ENCODE results near the gene IVNS1ABP. TPM values are rescaled to one million over a fixed set of nuclear protein-coding genes. Genes with fewer than 3 reads are reported as not detected.

IVNS1ABP gene
- total and polyA plus RNA-seq, 10 of the 15 experiments (the other 5 are each of a cell fraction or from before 2014, with no cell fraction given) = 19.2 to 154 (median 43.9) TPM

DNA sequence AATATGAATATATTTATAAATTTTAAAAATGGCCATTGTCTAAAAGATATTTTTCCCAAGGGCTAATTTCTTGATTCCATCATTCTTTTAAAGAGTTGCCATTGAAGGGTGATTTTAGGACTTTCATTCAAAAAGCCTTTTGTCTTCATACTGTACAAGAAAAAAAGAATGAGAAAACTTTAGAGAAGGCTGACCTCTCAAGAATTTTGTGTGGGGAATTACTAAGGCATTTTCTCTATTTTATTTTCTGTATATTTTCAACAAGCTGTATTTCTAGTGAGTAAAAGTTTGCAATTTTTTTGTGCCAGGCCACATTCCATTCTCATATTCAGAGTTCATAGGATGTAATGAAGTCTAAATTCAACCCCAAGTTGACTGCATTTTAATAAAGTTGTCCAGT is 49.3 kb downstream of the IVNS1ABP start:
- no peaks in the 10 kb centered on the region for H3K79me2 ChIP-seq (ENCODE audit: control insufficient read depth, insufficient read depth, low read length)

DNA sequence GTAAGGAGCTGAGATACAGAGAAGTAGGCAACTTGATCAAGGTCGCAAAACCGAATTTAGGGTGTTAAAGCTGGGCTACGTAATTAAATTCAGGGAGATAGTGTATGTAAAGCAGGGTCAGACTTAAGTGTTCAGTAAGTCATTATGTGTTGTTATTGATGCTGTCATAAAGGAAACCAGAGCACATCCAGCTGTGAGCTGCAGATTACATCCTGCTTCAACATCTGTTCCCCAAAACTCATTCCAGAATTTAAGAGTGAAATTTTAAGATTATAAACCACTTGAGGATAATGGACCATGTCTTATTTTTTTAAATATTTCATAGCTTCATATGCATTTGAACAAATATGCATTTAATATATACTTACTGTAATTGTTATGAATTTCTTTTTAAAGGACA is 49.7 kb downstream of the IVNS1ABP start:
- WGBS (ENCODE audit: insufficient coverage, insufficient replicate concordance, low lambda C conversion rate, missing lambda C conversion rate) = 44% methylated on average over 3 of the region's 3 CpGs
- no peak for FAIRE-seq
- CTCF ChIA-PET = interaction anchor here (0.5 to 1.0 kb wide), 2 partner anchors 8 to 27 kb away, joined by 3 to 4 read pairs; no protein-coding TSS in a partner anchor

More for the DNA sequence above, 49.3 kb downstream of the IVNS1ABP start:
- ChIA-PET SMC1A (ENCODE audit: uncharacterized antibody, unreplicated experiment) (interaction anchor here (1.2 to 1.3 kb wide), 2 partner anchors 8 to 9 kb away, joined by 3 to 5 read pairs; no protein-coding TSS in a partner anchor), CTCF (interaction anchor here (0.5 to 1.0 kb wide), 2 partner anchors 9 to 28 kb away, joined by 3 to 4 read pairs; no protein-coding TSS in a partner anchor), RAD21 (ENCODE audit: unreplicated experiment) (no interaction called here), POLR2A (no interaction called here)
- Histone ChIP-seq H2AFZ (ENCODE audit: control insufficient read depth, low read depth, low read length) (no peak overlapping the region), H3K9me3 (replicated peaks; ENCODE audit: control insufficient read depth, insufficient read depth, low read length) (no peaks in the 10 kb centered on the region), H3K9ac (ENCODE audit: control insufficient read depth, insufficient read depth, low read length) (no peak overlapping the region), H3K4me3 (no peak overlapping the region), H3K36me3 (ENCODE audit: control insufficient read depth in 2 of 2, insufficient read depth in 2 of 2, low read length in 1 of 2) (no peaks in the 10 kb centered on the region), H3K27me3 (replicated peaks in 1 of 2; ENCODE audit: control insufficient read depth in 2 of 2, insufficient read depth in 2 of 2, low read length in 1 of 2) (no peaks in the 10 kb centered on the region), H3K4me1 (ENCODE audit: control insufficient read depth, insufficient read depth, low read length) (no peaks in the 10 kb centered on the region), H3K27ac (ENCODE audit: control insufficient read depth, insufficient read depth) (no peak overlapping the region), H4K20me1 (ENCODE audit: control insufficient read depth, insufficient read depth) (no peaks in the 10 kb centered on the region), H3K4me2 (ENCODE audit: control insufficient read depth, insufficient read depth) (no peak overlapping the region)
- no peak for FAIRE-seq
- TF ChIP-seq SUPT20H (IDR thresholded peaks at IDR 0.05; ENCODE audit: borderline replicate concordance, control insufficient read depth, low read depth, low read length) (no peak), LARP7 (IDR thresholded peaks at IDR 0.05) (no peak), CREM (IDR thresholded peaks at IDR 0.05; ENCODE audit: low read depth) (no peak)
- intact Hi-C loops (cut with micrococcal nuclease; ENCODE audit: unreplicated experiment) = no loop called here
- in situ Hi-C loops (cut with MboI) = no loop called here
- ATAC-seq = no peak
- BruUV-seq (replicated peaks) = no TSS peak
- DNase-seq (ENCODE audit: low read depth, low spot score) = no peak

More for the DNA sequence above, 49.7 kb downstream of the IVNS1ABP start:
- Histone ChIP-seq H3K36me3 (ENCODE audit: control insufficient read depth in 2 of 2, insufficient read depth in 2 of 2, low read length in 1 of 2) (no peaks in the 10 kb centered on the region), H3K9ac (ENCODE audit: control insufficient read depth, insufficient read depth, low read length) (no peak overlapping the region), H3K4me3 (no peak overlapping the region), H3K9me3 (replicated peaks; ENCODE audit: control insufficient read depth, insufficient read depth, low read length) (no peaks in the 10 kb centered on the region), H3K4me2 (ENCODE audit: control insufficient read depth, insufficient read depth) (no peak overlapping the region), H2AFZ (ENCODE audit: control insufficient read depth, low read depth, low read length) (no peak overlapping the region), H3K27me3 (replicated peaks in 1 of 2; ENCODE audit: control insufficient read depth in 2 of 2, insufficient read depth in 2 of 2, low read length in 1 of 2) (no peaks in the 10 kb centered on the region), H3K79me2 (ENCODE audit: control insufficient read depth, insufficient read depth, low read length) (no peaks in the 10 kb centered on the region), H3K4me1 (ENCODE audit: control insufficient read depth, insufficient read depth, low read length) (no peaks in the 10 kb centered on the region), H3K27ac (ENCODE audit: control insufficient read depth, insufficient read depth) (no peak overlapping the region), H4K20me1 (ENCODE audit: control insufficient read depth, insufficient read depth) (no peaks in the 10 kb centered on the region)
- no peak for TF ChIP-seq DPF2 (IDR thresholded peaks at IDR 0.05)
- TF ChIP-seq ZSCAN29 (IDR thresholded peaks at IDR 0.05) = no peak
- no peak for TF ChIP-seq BMI1 (IDR thresholded peaks at IDR 0.05; ENCODE audit: borderline replicate concordance)
- no peak for TF ChIP-seq IRF5 (IDR thresholded peaks at IDR 0.05; ENCODE audit: borderline replicate concordance)
- TF ChIP-seq TCF7 (IDR thresholded peaks at IDR 0.05; ENCODE audit: borderline replicate concordance) = no peak
- no peak for TF ChIP-seq SP1 (IDR thresholded peaks at IDR 0.05; ENCODE audit: low read depth, low read length)
- TF ChIP-seq SIN3A (IDR thresholded peaks at IDR 0.05; ENCODE audit: low read depth, low read length) = no peak
- TF ChIP-seq RELA (IDR thresholded peaks at IDR 0.05; ENCODE audit: borderline replicate concordance, partially characterized antibody) = no peak
- TF ChIP-seq MYB (IDR thresholded peaks at IDR 0.05; ENCODE audit: borderline replicate concordance, low read depth, low read length) = no peak
- no peak for TF ChIP-seq KLF5 (IDR thresholded peaks at IDR 0.05; ENCODE audit: partially characterized antibody)
- SMC1A ChIA-PET (ENCODE audit: uncharacterized antibody, unreplicated experiment) = interaction anchor here (1.2 kb wide), 1 partner anchor 9 kb away, joined by 3 read pairs; no protein-coding TSS in a partner anchor
- in situ Hi-C loops (cut with MboI) = no loop called here
- ATAC-seq = no peak
- DNase-seq (ENCODE audit: low read depth, low spot score) = no peak
- no TSS peak for BruUV-seq (replicated peaks)
- POLR2A ChIA-PET = no interaction called here
- RAD21 ChIA-PET (ENCODE audit: unreplicated experiment) = no interaction called here
- intact Hi-C loops (cut with micrococcal nuclease; ENCODE audit: unreplicated experiment) = no loop called here

Data from GM12878 (cell line).